ENCODE data around the gene POLK. TPM values are rescaled to one million over a fixed set of nuclear protein-coding genes. Genes with fewer than 3 reads are reported as not detected.
"Not testable (repeated sequence)": the region's sequence is repeated elsewhere in the genome, so short reads cannot be mapped to it uniquely, and the experiment has no call there.

POLK gene
- total RNA-seq, 2 donors from 2014 or later = 11.3 to 14.8 TPM

- H3K9me3 ChIP-seq (ENCODE audit: control insufficient read depth, low read length) = no peaks in the 10 kb centered on the region
- TF ChIP-seq CTCF (conservative IDR thresholded peaks at IDR 0.05) = no peak
- H3K4me3 Mint-ChIP-seq = peak overlapping the region; percentile 64
- WGBS, 2 experiments (ENCODE audit: insufficient coverage in 1 of 2, insufficient read length in 1 of 2) = 8 to 50% methylated on average over 1 to 5 of the region's 5 CpGs
- no peaks in the 10 kb centered on the region for H3K9me3 Mint-ChIP-seq
- peaks cover 27% of the 10 kb centered on the region for H3K4me1 Mint-ChIP-seq
- H3K27me3 ChIP-seq (ENCODE audit: control insufficient read depth, insufficient read depth, low read length, poor library complexity, severe bottlenecking) = no peaks in the 10 kb centered on the region
- peaks cover 11% of the 10 kb centered on the region for H3K27me3 Mint-ChIP-seq (ENCODE audit: insufficient read depth)
- peaks cover 9% of the 10 kb centered on the region for H3K4me1 ChIP-seq (ENCODE audit: control insufficient read depth, insufficient read depth, low read length)
- H3K36me3 ChIP-seq (ENCODE audit: control insufficient read depth, insufficient read depth, low read length) = no peaks in the 10 kb centered on the region
- H3K27ac Mint-ChIP-seq = peak overlapping the region; percentile 92
- DNase-seq = peak; percentile 76
- no peak overlapping the region for H3K27ac ChIP-seq (ENCODE audit: low read depth, low read length)
- H3K9ac ChIP-seq (ENCODE audit: extremely low read depth, low read length, poor library complexity, severe bottlenecking) = no peak overlapping the region
- no peaks in the 10 kb centered on the region for H3K36me3 Mint-ChIP-seq (ENCODE audit: low read depth)
- no peak overlapping the region for H3K4me3 ChIP-seq (ENCODE audit: low read length)
Measured at GRCh38 chr5:75610201-75610600, 98.5 kb downstream of the POLK start.

GRCh38 chr5:75610859-75611310 is 99.2 kb downstream of the POLK start:
- WGBS, 2 experiments (ENCODE audit: insufficient coverage in 1 of 2, insufficient read length in 1 of 2) = 19 to 25% methylated on average over 3 to 9 of the region's 11 CpGs
- H3K27ac Mint-ChIP-seq = peak overlapping the region; percentile 92
- peak overlapping the region; percentile 80 for H3K4me3 ChIP-seq (ENCODE audit: low read length)
- not testable (repeated sequence) for H3K9me3 Mint-ChIP-seq; H3K4me1 ChIP-seq (ENCODE audit: control insufficient read depth, insufficient read depth, low read length); H3K27me3 ChIP-seq (ENCODE audit: control insufficient read depth, insufficient read depth, low read length, poor library complexity, severe bottlenecking); H3K27ac ChIP-seq (ENCODE audit: low read depth, low read length); H3K36me3 Mint-ChIP-seq (ENCODE audit: low read depth); H3K9me3 ChIP-seq (ENCODE audit: control insufficient read depth, low read length); H3K36me3 ChIP-seq (ENCODE audit: control insufficient read depth, insufficient read depth, low read length)
- peaks cover 11% of the 10 kb centered on the region for H3K27me3 Mint-ChIP-seq (ENCODE audit: insufficient read depth)
- H3K4me1 Mint-ChIP-seq = peaks cover 23% of the 10 kb centered on the region
- DNase-seq = peak; percentile 71
- H3K4me3 Mint-ChIP-seq = peak overlapping the region; percentile 64
- H3K9ac ChIP-seq (ENCODE audit: extremely low read depth, low read length, poor library complexity, severe bottlenecking) = peak overlapping the region; percentile 59

- no peaks in the 10 kb centered on the region for H3K9me3 ChIP-seq (ENCODE audit: control insufficient read depth, low read length)
- Mint-ChIP-seq H3K9me3 (no peaks in the 10 kb centered on the region), H3K27me3 (ENCODE audit: insufficient read depth) (peaks cover 11% of the 10 kb centered on the region), H3K36me3 (ENCODE audit: low read depth) (no peaks in the 10 kb centered on the region), H3K4me1 (peaks cover 30% of the 10 kb centered on the region), H3K4me3 (peak within 1 kb of the TSS; percentile 64), H3K27ac (peak within 1 kb of the TSS; percentile 92)
- peaks cover 10% of the 10 kb centered on the region for H3K4me1 ChIP-seq (ENCODE audit: control insufficient read depth, insufficient read depth, low read length)
- no peak for TF ChIP-seq CTCF (conservative IDR thresholded peaks at IDR 0.05)
- WGBS, 2 experiments (ENCODE audit: insufficient coverage in 1 of 2, insufficient read length in 1 of 2) = 43 to 71% methylated on average over 29 to 52 of the region's 52 CpGs
- H3K27ac ChIP-seq (ENCODE audit: low read depth, low read length) = peak within 1 kb of the TSS; percentile 24
- peak within 1 kb of the TSS; percentile 80 for H3K4me3 ChIP-seq (ENCODE audit: low read length)
- no peaks in the 10 kb centered on the region for H3K27me3 ChIP-seq (ENCODE audit: control insufficient read depth, insufficient read depth, low read length, poor library complexity, severe bottlenecking)
- peak; percentile 83 for DNase-seq
- no peaks in the 10 kb centered on the region for H3K36me3 ChIP-seq (ENCODE audit: control insufficient read depth, insufficient read depth, low read length)
- peak within 1 kb of the TSS; percentile 59 for H3K9ac ChIP-seq (ENCODE audit: extremely low read depth, low read length, poor library complexity, severe bottlenecking)
Measured at GRCh38 chr5:75611311-75612225, 99.9 kb downstream of the POLK start, which contains the start of gene ANKDD1B. Gene ANKDD1B (plus strand): TSS chr5:75611453. CDS start chr5:75611635, 182 bp downstream.
